Erythroblast (primary cell): Measurements from ENCODE around the gene ASB9.

Experiments used
- GATA1 ChIP-seq: IDR thresholded peaks from 2 replicates; pipeline ENCODE4 v1.6.1; 2011; ENCODE audit warnings: low read depth, mild to moderate bottlenecking, control low read depth, low read length, moderate library complexity
- POLR2A ChIP-seq: IDR thresholded peaks from 2 replicates; pipeline ENCODE4 v1.6.1; 2011; ENCODE audit warnings: mild to moderate bottlenecking, low read length

DNA sequence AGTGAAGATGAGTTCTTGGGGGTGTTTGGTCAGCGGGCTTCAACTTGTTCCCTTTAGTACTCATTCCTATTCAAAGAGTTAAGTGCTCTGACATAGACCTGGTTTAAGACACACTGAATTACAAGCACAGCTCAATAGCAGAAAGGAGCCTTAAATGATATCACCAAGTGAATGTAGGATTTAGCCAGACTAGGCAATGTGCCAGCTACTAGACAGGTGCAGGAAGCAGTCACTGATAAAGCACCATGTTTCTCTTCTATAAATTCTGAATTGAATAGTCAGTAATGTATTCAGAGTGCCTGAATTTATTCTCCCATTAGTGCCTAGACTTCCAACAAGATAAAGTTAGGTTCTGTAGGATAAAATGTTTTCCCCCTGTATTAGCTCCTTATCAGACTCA lies 63.6 kb downstream of the ASB9 start:
- TF ChIP-seq POLR2A (no peak), GATA1 (no peak)
